Effector memory CD8-positive, alpha-beta T cell (primary cell): Measurements from ENCODE around the gene PROM1.
A peak's percentile ranks its signal among the peaks of the same experiment; 100 is the strongest.

Experiments used
- ATAC-seq: fragments of 150-1000 bp; cut with Tn5 transposase; replicated peaks from 2 replicates; pipeline ENCODE4 v1.10.0; 2021; ENCODE audit warnings: mild to moderate bottlenecking, moderate library complexity
- DNase-seq, 3 experiments: peaks; one replicate each; pipeline ENCODE4 v3.0.0; 2021
- H3K27ac Mint-ChIP-seq, 2 donors: one replicate each; pipeline ENCODE4 v1.8.0; 2022; ENCODE audit warnings: mild to moderate bottlenecking in 2 of 2, mixed read lengths in 2 of 2, moderate library complexity in 2 of 2
- H3K27me3 Mint-ChIP-seq, 2 donors: one replicate each; pipeline ENCODE4 v1.8.0; 2022; ENCODE audit warnings: mixed read lengths in 2 of 2
- H3K36me3 Mint-ChIP-seq: one replicate; pipeline ENCODE4 v1.8.0; 2022; ENCODE audit warnings: mild to moderate bottlenecking, moderate library complexity, mixed read lengths; ENCODE audit not compliant: insufficient read depth
- H3K4me1 Mint-ChIP-seq, 2 donors: one replicate each; pipeline ENCODE4 v1.8.0; 2022; ENCODE audit warnings: low read depth in 2 of 2, mixed read lengths in 2 of 2
- H3K4me3 Mint-ChIP-seq, 2 donors: one replicate each; pipeline ENCODE4 v1.8.0; 2022; ENCODE audit warnings: mild to moderate bottlenecking in 2 of 2, mixed read lengths in 2 of 2, moderate library complexity in 2 of 2
- H3K9me3 Mint-ChIP-seq, 2 donors: one replicate each; pipeline ENCODE4 v1.8.0; 2022; ENCODE audit warnings: mixed read lengths in 2 of 2
- total RNA-seq, 9 experiments: gene quantifications; one replicate each; lab custom pipeline; 2026; lab: John Stamatoyannopoulos, UW

Gene PROM1
- 0 to 0.54 (median 0.11) reads per million in 9 experiments for total RNA-seq

- H3K4me3 Mint-ChIP-seq: peak within 1 kb of the TSS; percentile 57 to 65
- peaks cover 4 to 11% of the 10 kb centered on the region in 2 donors for H3K4me1 Mint-ChIP-seq
- H3K27ac Mint-ChIP-seq: no peak within 1 kb of the TSS
- no peaks in the 10 kb centered on the region for H3K9me3 Mint-ChIP-seq
- no peak for ATAC-seq
- H3K27me3 Mint-ChIP-seq: peaks cover 75 to 91% of the 10 kb centered on the region in 2 donors
- DNase-seq: no peak
- no peaks in the 10 kb centered on the region for H3K36me3 Mint-ChIP-seq
Measured at GRCh38 chr4:16083241-16084191, at the start of gene PROM1. PROM1 (minus strand) TSS chr4:16084023; CDS start chr4:16075906, 8,117 bp downstream.

GRCh38 chr4:16133406-16133805 is 49.6 kb upstream of the PROM1 start:
- no peak overlapping the region for H3K4me3 Mint-ChIP-seq
- H3K36me3 Mint-ChIP-seq: no peaks in the 10 kb centered on the region
- ATAC-seq (no peak), DNase-seq (no peak)
- no peaks in the 10 kb centered on the region for H3K4me1 Mint-ChIP-seq
- H3K27me3 Mint-ChIP-seq: peaks cover 45 to 52% of the 10 kb centered on the region in 2 donors
- H3K9me3 Mint-ChIP-seq: no peaks in the 10 kb centered on the region
- no peak overlapping the region for H3K27ac Mint-ChIP-seq

GRCh38 chr4:16131293-16131692 is 47.5 kb upstream of the PROM1 start:
- Mint-ChIP-seq H3K4me1 (no peaks in the 10 kb centered on the region), H3K4me3 (no peak overlapping the region), H3K27ac (no peak overlapping the region), H3K36me3 (no peaks in the 10 kb centered on the region), H3K27me3 (peaks cover 30 to 39% of the 10 kb centered on the region in 2 donors), H3K9me3 (no peaks in the 10 kb centered on the region)
- DNase-seq: no peak
- ATAC-seq: no peak

- Mint-ChIP-seq H3K27ac (no peak overlapping the region), H3K4me3 (no peak overlapping the region), H3K4me1 (peaks cover 0 to 3% of the 10 kb centered on the region in 2 donors), H3K36me3 (no peaks in the 10 kb centered on the region), H3K27me3 (peaks cover 32 to 40% of the 10 kb centered on the region in 2 donors), H3K9me3 (no peaks in the 10 kb centered on the region)
- DNase-seq: no peak
- no peak for ATAC-seq
Measured at GRCh38 chr4:16129336-16129735, 45.5 kb upstream of the PROM1 start.

GRCh38 chr4:16126714-16127113 is 42.9 kb upstream of the PROM1 start:
- peaks cover 29 to 34% of the 10 kb centered on the region in 2 donors for H3K27me3 Mint-ChIP-seq
- H3K9me3 Mint-ChIP-seq: no peaks in the 10 kb centered on the region
- H3K27ac Mint-ChIP-seq: no peak overlapping the region
- ATAC-seq: no peak
- H3K4me1 Mint-ChIP-seq: peaks cover 0 to 3% of the 10 kb centered on the region in 2 donors
- DNase-seq: no peak
- H3K36me3 Mint-ChIP-seq: no peaks in the 10 kb centered on the region
- H3K4me3 Mint-ChIP-seq: no peak overlapping the region

GRCh38 chr4:16125571-16126445 is 42.0 kb upstream of the PROM1 start:
- Mint-ChIP-seq H3K9me3 (no peaks in the 10 kb centered on the region), H3K4me1 (peaks cover 0 to 4% of the 10 kb centered on the region in 2 donors), H3K4me3 (no peak overlapping the region), H3K36me3 (no peaks in the 10 kb centered on the region), H3K27me3 (peaks cover 32 to 33% of the 10 kb centered on the region in 2 donors), H3K27ac (no peak overlapping the region)
- DNase-seq (no peak), ATAC-seq (no peak)

GRCh38 chr4:16124232-16124631 is 40.4 kb upstream of the PROM1 start:
- Mint-ChIP-seq H3K27ac (no peak overlapping the region), H3K9me3 (no peaks in the 10 kb centered on the region), H3K27me3 (peaks cover 29 to 36% of the 10 kb centered on the region in 2 donors), H3K4me3 (no peak overlapping the region), H3K4me1 (peaks cover 0 to 6% of the 10 kb centered on the region in 2 donors), H3K36me3 (no peaks in the 10 kb centered on the region)
- no peak for DNase-seq
- no peak for ATAC-seq

GRCh38 chr4:16123356-16124084 is 39.7 kb upstream of the PROM1 start:
- Mint-ChIP-seq H3K27me3 (peaks cover 27 to 36% of the 10 kb centered on the region in 2 donors), H3K36me3 (no peaks in the 10 kb centered on the region), H3K4me3 (no peak overlapping the region), H3K9me3 (no peaks in the 10 kb centered on the region), H3K27ac (no peak overlapping the region), H3K4me1 (peaks cover 0 to 6% of the 10 kb centered on the region in 2 donors)
- DNase-seq (no peak), ATAC-seq (no peak)

- Mint-ChIP-seq H3K27ac (no peak overlapping the region), H3K4me1 (peaks cover 0 to 6% of the 10 kb centered on the region in 2 donors), H3K4me3 (no peak overlapping the region), H3K27me3 (peaks cover 27 to 36% of the 10 kb centered on the region in 2 donors), H3K9me3 (no peaks in the 10 kb centered on the region), H3K36me3 (no peaks in the 10 kb centered on the region)
- DNase-seq (no peak), ATAC-seq (no peak)
Measured at GRCh38 chr4:16122784-16123183, 39.0 kb upstream of the PROM1 start.

- DNase-seq: no peak
- no peak for ATAC-seq
- peaks cover 27 to 36% of the 10 kb centered on the region in 2 donors for H3K27me3 Mint-ChIP-seq
- H3K9me3 Mint-ChIP-seq: no peaks in the 10 kb centered on the region
- peaks cover 0 to 6% of the 10 kb centered on the region in 2 donors for H3K4me1 Mint-ChIP-seq
- no peaks in the 10 kb centered on the region for H3K36me3 Mint-ChIP-seq
- H3K4me3 Mint-ChIP-seq: no peak overlapping the region
- H3K27ac Mint-ChIP-seq: no peak overlapping the region
Measured at GRCh38 chr4:16122308-16122711, 38.5 kb upstream of the PROM1 start.

GRCh38 chr4:16120720-16121119 is 36.9 kb upstream of the PROM1 start:
- Mint-ChIP-seq H3K9me3 (no peaks in the 10 kb centered on the region), H3K4me3 (no peak overlapping the region), H3K27me3 (peaks cover 29 to 41% of the 10 kb centered on the region in 2 donors), H3K36me3 (no peaks in the 10 kb centered on the region), H3K4me1 (peaks cover 0 to 5% of the 10 kb centered on the region in 2 donors), H3K27ac (no peak overlapping the region)
- DNase-seq (no peak), ATAC-seq (no peak)

GRCh38 chr4:16119981-16120380 is 36.2 kb upstream of the PROM1 start:
- ATAC-seq: no peak
- H3K4me3 Mint-ChIP-seq: no peak overlapping the region
- H3K27ac Mint-ChIP-seq: no peak overlapping the region
- no peaks in the 10 kb centered on the region for H3K36me3 Mint-ChIP-seq
- peaks cover 32 to 41% of the 10 kb centered on the region in 2 donors for H3K27me3 Mint-ChIP-seq
- DNase-seq: no peak
- no peaks in the 10 kb centered on the region for H3K9me3 Mint-ChIP-seq
- H3K4me1 Mint-ChIP-seq: peaks cover 0 to 4% of the 10 kb centered on the region in 2 donors

- peaks cover 0 to 4% of the 10 kb centered on the region in 2 donors for H3K4me1 Mint-ChIP-seq
- H3K9me3 Mint-ChIP-seq: no peaks in the 10 kb centered on the region
- peaks cover 32 to 53% of the 10 kb centered on the region in 2 donors for H3K27me3 Mint-ChIP-seq
- no peak for DNase-seq
- H3K27ac Mint-ChIP-seq: no peak overlapping the region
- no peak for ATAC-seq
- H3K36me3 Mint-ChIP-seq: no peaks in the 10 kb centered on the region
- H3K4me3 Mint-ChIP-seq: no peak overlapping the region
Measured at GRCh38 chr4:16118090-16118489, 34.3 kb upstream of the PROM1 start.
